Measurements from ENCODE around the gene CRIP1.

Gene CRIP1

DNA sequence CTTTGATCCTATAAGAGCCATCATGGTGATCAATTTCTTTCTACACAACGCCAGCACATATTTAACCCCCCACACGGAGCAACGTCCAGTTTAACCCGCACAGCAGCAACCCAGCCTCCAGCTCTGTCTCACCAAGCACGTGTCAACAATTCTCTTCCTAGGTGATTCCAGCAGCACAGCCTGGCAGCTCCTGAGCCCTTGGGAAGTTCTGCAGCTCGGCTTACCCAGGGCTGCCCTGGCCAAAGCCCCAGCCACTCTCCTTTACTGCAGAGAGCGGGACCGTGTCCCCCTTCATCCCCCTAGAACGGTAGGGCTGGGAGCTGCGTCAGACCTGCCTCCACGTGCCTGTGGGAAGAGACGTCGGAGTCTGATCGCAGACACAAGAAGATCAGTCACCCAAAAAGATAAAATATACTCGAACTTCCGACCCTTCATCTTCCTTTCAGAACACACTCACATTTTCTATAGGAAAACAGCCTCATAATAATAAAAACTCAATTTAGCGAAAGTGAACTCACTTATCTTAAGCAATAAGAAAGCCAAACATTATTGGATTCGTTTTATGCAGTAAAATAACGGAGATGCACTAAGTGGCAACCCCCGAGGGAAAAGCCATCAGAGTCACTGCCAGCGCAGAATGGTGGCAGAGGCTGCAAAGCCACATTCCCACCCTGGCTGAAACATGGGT is 47.3 kb downstream of the CRIP1 start:
- TF ChIP-seq, protein P1, sequence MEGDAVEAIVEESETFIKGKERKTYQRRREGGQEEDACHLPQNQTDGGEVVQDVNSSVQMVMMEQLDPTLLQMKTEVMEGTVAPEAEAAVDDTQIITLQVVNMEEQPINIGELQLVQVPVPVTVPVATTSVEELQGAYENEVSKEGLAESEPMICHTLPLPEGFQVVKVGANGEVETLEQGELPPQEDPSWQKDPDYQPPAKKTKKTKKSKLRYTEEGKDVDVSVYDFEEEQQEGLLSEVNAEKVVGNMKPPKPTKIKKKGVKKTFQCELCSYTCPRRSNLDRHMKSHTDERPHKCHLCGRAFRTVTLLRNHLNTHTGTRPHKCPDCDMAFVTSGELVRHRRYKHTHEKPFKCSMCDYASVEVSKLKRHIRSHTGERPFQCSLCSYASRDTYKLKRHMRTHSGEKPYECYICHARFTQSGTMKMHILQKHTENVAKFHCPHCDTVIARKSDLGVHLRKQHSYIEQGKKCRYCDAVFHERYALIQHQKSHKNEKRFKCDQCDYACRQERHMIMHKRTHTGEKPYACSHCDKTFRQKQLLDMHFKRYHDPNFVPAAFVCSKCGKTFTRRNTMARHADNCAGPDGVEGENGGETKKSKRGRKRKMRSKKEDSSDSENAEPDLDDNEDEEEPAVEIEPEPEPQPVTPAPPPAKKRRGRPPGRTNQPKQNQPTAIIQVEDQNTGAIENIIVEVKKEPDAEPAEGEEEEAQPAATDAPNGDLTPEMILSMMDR (IDR thresholded peaks at IDR 0.05) = no peak
- no peak for TF ChIP-seq ZFX (IDR thresholded peaks at IDR 0.05; ENCODE audit: borderline replicate concordance)
- no peak overlapping the region for H3K27ac ChIP-seq

DNA sequence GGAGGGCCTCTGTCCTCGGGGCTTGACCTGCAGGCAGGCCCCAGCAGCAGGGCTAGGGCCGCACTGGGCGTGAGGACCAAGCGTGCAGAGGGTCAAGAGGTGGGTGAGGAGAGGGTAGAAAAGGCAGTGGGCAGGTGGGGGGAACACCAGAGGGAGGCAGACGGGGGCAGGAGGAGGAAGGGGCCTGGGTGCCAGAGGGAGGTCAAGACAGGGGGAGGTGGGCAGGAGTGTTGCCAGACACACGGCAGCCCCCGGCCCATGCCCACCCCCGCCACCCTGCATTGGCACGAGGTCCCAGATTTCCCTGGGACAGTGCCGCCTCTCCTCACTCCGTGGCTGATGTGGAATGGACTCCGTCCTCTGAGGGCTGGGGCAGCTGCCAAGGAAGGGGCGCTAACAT is 47.9 kb downstream of the CRIP1 start:
- H3K27ac ChIP-seq = no peak overlapping the region
- TF ChIP-seq, protein P1 (IDR thresholded peaks at IDR 0.05) = no peak
- no peak for TF ChIP-seq ZFX (IDR thresholded peaks at IDR 0.05; ENCODE audit: borderline replicate concordance)

DNA sequence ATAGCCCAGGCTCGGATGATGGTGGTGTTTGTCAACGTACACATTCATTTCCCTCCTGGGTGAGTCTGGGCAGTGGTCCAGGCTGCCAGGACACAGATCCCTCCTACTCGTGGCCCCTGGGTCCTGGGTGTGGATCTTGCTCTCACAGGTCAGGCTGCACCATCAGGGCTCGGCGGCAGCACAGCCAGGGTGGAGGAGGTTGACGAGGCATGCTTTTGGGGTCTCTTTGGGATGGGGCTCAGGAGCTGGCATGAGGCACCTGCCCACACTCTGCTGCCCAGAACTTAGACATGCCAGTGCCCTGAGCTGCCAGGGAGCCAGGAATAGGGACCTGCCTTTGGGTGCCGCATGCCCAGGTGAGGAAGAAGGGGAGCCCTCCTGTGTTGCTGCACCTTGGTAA is 49.4 kb downstream of the CRIP1 start:
- no peak overlapping the region for H3K27ac ChIP-seq
- TF ChIP-seq ZFX (IDR thresholded peaks at IDR 0.05; ENCODE audit: borderline replicate concordance) = no peak
- TF ChIP-seq, protein P1 (IDR thresholded peaks at IDR 0.05) = no peak

DNA sequence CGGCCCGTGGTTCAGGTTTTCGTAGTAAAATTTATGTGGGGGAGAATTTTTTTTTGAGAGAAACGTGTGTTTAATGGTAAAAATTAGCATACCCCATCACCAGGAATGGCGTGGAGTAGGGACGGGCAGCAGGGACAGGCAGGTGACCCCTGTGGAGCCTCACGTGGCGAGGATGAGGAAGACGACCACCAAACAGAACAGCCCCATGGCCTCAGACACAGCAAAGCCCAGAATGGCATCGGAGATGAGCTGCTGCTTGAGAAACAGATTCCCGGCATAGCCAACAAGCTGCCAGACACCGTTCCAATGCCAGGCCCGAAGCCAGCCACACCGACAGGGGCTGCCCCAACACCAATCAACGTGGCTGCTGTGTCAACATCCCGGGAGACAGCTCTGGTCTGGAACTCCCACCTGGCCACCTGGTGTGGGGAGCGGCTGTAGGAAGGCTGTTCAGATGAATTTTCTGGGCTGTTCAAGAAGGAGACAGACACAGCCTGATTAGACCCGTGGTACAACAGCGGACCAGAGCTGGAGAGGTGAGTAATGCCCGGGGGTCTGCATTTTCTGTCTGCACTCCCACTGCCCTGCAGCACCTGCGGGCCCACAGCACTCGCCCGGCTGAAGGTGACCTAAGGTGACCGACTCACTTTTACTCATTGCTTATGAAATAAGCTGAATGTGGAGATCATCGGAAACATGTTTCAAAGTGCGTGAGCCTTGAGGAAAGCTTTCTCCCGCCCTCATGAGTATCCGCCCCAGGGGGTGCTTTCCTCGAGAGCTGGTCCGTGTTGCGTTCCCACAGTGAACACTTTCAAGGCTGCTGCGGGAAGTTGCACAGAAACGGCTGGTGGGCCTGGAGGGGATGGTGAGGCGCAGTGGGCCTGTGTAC is 50.2 kb downstream of the CRIP1 start:
- H3K27ac ChIP-seq = no peak overlapping the region
- TF ChIP-seq, protein P1 (IDR thresholded peaks at IDR 0.05) = no peak
- no peak for TF ChIP-seq ZFX (IDR thresholded peaks at IDR 0.05; ENCODE audit: borderline replicate concordance)

DNA sequence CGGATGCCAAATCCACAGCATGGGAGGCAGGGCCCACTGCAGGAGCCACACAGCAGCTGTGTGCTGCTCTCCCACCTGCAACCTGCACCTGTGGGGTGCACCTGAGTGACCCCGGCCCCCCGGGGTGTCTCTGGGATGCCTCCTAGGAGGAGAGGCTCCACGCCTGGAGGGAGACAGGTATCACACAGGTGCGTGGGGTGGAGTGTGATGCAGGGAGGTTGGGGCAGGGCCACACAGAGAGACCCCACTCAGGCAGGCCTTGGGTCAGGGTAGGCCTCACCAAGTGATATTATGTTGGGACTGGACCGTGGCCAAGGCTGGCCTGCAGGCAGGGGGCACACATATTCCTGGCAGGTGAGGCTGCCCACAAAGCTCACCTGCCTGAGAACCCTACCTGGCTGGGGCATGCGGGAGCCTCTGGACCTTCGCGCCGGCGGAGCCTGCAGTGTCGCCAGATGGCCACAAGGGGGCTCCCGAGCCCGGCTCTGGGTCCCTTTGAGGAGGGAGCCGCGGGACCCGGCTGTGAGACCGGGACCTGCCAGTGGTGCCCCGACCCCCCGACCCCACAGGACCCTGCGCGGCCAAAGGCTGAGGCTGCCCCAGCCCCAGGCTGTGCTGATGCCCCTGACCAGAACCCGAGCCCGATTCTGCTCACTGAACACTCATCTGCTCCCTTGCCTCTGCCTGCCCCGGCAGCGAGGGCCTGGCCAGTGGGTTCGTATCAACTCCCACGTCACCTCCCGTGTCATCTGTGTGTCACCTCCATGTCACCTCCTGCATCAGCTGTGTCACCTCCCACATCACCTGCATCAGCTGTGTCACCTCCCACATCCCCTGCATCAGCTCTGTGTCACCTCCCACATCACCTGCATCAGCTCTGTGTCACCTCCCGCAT is 51.1 kb downstream of the CRIP1 start:
- H3K27ac ChIP-seq = no peak overlapping the region
- TF ChIP-seq ZFX (IDR thresholded peaks at IDR 0.05; ENCODE audit: borderline replicate concordance) = no peak
- TF ChIP-seq, protein P1 (IDR thresholded peaks at IDR 0.05) = peak; percentile 97

Data from 22Rv1 (cell line).